SK-N-SH treated with all-trans-retinoic acid at 6 μM for 48 hours (cell line): ENCODE data around the gene COL8A2.

Source experiments
- ATAC-seq: fragments of 200-7000 bp; cut with Tn5 transposase; 3 replicates; pipeline ENCODE4 v1.9.1; 2020; ENCODE audit warnings: mild to moderate bottlenecking, moderate library complexity
- ARNTL ChIP-seq: fragments of 450-650 bp; formaldehyde crosslinking; IDR thresholded peaks from 2 replicates; pipeline ENCODE4 v1.5.0; 2020; ENCODE audit warnings: low read depth, mild to moderate bottlenecking, moderate library complexity, borderline replicate concordance
- BACH2 ChIP-seq: fragments of 250-450 bp; sonication (Bioruptor Pico); IDR thresholded peaks from 2 replicates; pipeline ENCODE4 v1.9.0; 2021; ENCODE audit warnings: mild to moderate bottlenecking, borderline replicate concordance
- CREB5 ChIP-seq: fragments of 250-450 bp; sonication (Bioruptor Pico); IDR thresholded peaks from 2 replicates; pipeline ENCODE4 v1.5.1; 2020; ENCODE audit warnings: low read depth, mild to moderate bottlenecking, moderate library complexity
- CSDC2 ChIP-seq: fragments of 250-450 bp; sonication (Bioruptor Pico); IDR thresholded peaks from 2 replicates; pipeline ENCODE4 v1.5.0; 2020; ENCODE audit warnings: mild to moderate bottlenecking, moderate library complexity
- ESRRG ChIP-seq: fragments of 250-450 bp; sonication (Bioruptor Pico); IDR thresholded peaks from 2 replicates; pipeline ENCODE4 v1.6.1; 2021; ENCODE audit warnings: mild to moderate bottlenecking
- GLIS3 ChIP-seq: fragments of 250-450 bp; sonication (Bioruptor Pico); IDR thresholded peaks from 2 replicates; pipeline ENCODE4 v1.5.0; 2020; ENCODE audit warnings: mild to moderate bottlenecking, moderate library complexity
- ISL1 ChIP-seq: fragments of 250-450 bp; sonication (Bioruptor Pico); IDR thresholded peaks from 2 replicates; pipeline ENCODE4 v2.1.2; 2022; ENCODE audit warnings: mild to moderate bottlenecking, moderate library complexity
- OSR1 ChIP-seq: fragments of 250-450 bp; sonication (Bioruptor Pico); IDR thresholded peaks from 2 replicates; pipeline ENCODE4 v1.8.0; 2022; ENCODE audit warnings: moderate library complexity, mild to moderate bottlenecking, inconsistent platforms
- PATZ1 ChIP-seq: fragments of 250-450 bp; sonication (Bioruptor Pico); IDR thresholded peaks from 2 replicates; pipeline ENCODE4 v1.8.0; 2020; ENCODE audit warnings: mild to moderate bottlenecking, moderate library complexity, borderline replicate concordance
- POU6F1 ChIP-seq: fragments of 250-450 bp; sonication (Bioruptor Pico); IDR thresholded peaks from 2 replicates; pipeline ENCODE4 v1.8.0; 2021; ENCODE audit warnings: low read depth, mild to moderate bottlenecking, moderate library complexity, borderline replicate concordance
- PPARA ChIP-seq: fragments of 250-450 bp; sonication (Bioruptor Pico); IDR thresholded peaks from 2 replicates; pipeline ENCODE4 v1.5.0; 2020; ENCODE audit warnings: mild to moderate bottlenecking, borderline replicate concordance
- SNAI2 ChIP-seq: fragments of 250-450 bp; sonication (Bioruptor Pico); IDR thresholded peaks from 2 replicates; pipeline ENCODE4 v1.5.0; 2020; ENCODE audit warnings: mild to moderate bottlenecking, moderate library complexity
- TCF4 ChIP-seq: fragments of 250-450 bp; sonication (Bioruptor Pico); IDR thresholded peaks from 2 replicates; pipeline ENCODE4 v1.8.0; 2021; ENCODE audit warnings: mild to moderate bottlenecking, moderate library complexity, borderline replicate concordance
- TOX ChIP-seq: fragments of 250-450 bp; sonication (Bioruptor Pico); IDR thresholded peaks from 2 replicates; pipeline ENCODE4 v1.8.0; 2021; ENCODE audit warnings: mild to moderate bottlenecking, moderate library complexity, borderline replicate concordance
- TSHZ2 ChIP-seq: fragments of 250-450 bp; sonication (Bioruptor Pico); IDR thresholded peaks from 2 replicates; pipeline ENCODE4 v1.5.0; 2020; ENCODE audit warnings: mild to moderate bottlenecking, moderate library complexity
- ZC3H10 ChIP-seq: fragments of 250-450 bp; sonication (Bioruptor Pico); IDR thresholded peaks from 2 replicates; pipeline ENCODE4 v1.5.1; 2021; ENCODE audit warnings: mild to moderate bottlenecking, moderate library complexity
- ZFP3 ChIP-seq: fragments of 250-450 bp; sonication (Bioruptor Pico); IDR thresholded peaks from 2 replicates; pipeline ENCODE4 v1.5.0; 2020; ENCODE audit warnings: mild to moderate bottlenecking, moderate library complexity
- ZFP30 ChIP-seq: fragments of 450-650 bp; formaldehyde crosslinking; IDR thresholded peaks from 2 replicates; pipeline ENCODE4 v1.5.0; 2022; ENCODE audit warnings: mild to moderate bottlenecking, moderate library complexity
- ZNF565 ChIP-seq: fragments of 450-650 bp; formaldehyde crosslinking; conservative IDR thresholded peaks from 2 replicates; pipeline ENCODE4 v1.5.0; 2020; ENCODE audit warnings: low read depth, mild to moderate bottlenecking, moderate library complexity
- ZNF70 ChIP-seq: fragments of 450-650 bp; formaldehyde crosslinking; IDR thresholded peaks from 2 replicates; pipeline ENCODE4 v1.5.0; 2020; ENCODE audit warnings: mild to moderate bottlenecking, moderate library complexity
- ZNF8 ChIP-seq: fragments of 450-650 bp; formaldehyde crosslinking; IDR thresholded peaks from 2 replicates; pipeline ENCODE4 v1.5.0; 2020; ENCODE audit warnings: mild to moderate bottlenecking, moderate library complexity

The COL8A2 gene

GRCh38 chr1:36157973-36158826, 33.2 kb upstream of the COL8A2 start:
- ATAC-seq = no peak

GRCh38 chr1:36157115-36157903, 32.3 kb upstream of the COL8A2 start:
- no peak for TF ChIP-seq GLIS3
- TF ChIP-seq TCF4 = no peak
- no peak for TF ChIP-seq ZFP3 (CRISPR knock-in tag)
- ATAC-seq = peak; percentile 5

More at GRCh38 chr1:36157973-36158826, 33.2 kb upstream of the COL8A2 start:
- TF ChIP-seq TOX (no peak), PPARA (CRISPR knock-in tag) (no peak), GLIS3 (no peak), ZNF8 (CRISPR knock-in tag) (no peak), SNAI2 (CRISPR knock-in tag) (no peak), ZNF70 (CRISPR knock-in tag) (no peak), ZNF565 (CRISPR knock-in tag) (no peak), TCF4 (no peak), ZFP30 (no peak), BACH2 (CRISPR knock-in tag) (no peak)

- peak; percentile 47 for ATAC-seq
- no peak for TF ChIP-seq SNAI2 (CRISPR knock-in tag)
- 0 out of 2 replicates have a peak, but pooled peaks have one; percentile 36 for TF ChIP-seq ZNF70 (CRISPR knock-in tag)
- TF ChIP-seq PATZ1 (CRISPR knock-in tag) = 0 out of 2 replicates have a peak, but pooled peaks have one; percentile 15
- TF ChIP-seq ISL1 = no peak
- TF ChIP-seq, all 23 proteins: peak for 2
Observed at GRCh38 chr1:36156329-36157114, 31.5 kb upstream of the COL8A2 start.

- peak; percentile 52 for ATAC-seq
- no peak for TF ChIP-seq SNAI2 (CRISPR knock-in tag)
- 0 out of 2 replicates have a peak, but pooled peaks have one; percentile 60 for TF ChIP-seq ESRRG
Observed at GRCh38 chr1:36155408-36156328, 30.6 kb upstream of the COL8A2 start, which contains the start of gene MAP7D1. TSS of gene MAP7D1 (plus strand) at chr1:36156160. CDS start at chr1:36156418, 258 bp downstream.

GRCh38 chr1:36154765-36155407, 29.9 kb upstream of the COL8A2 start:
- TF ChIP-seq ARNTL (no peak), CREB5 (CRISPR knock-in tag) (no peak), SNAI2 (CRISPR knock-in tag) (no peak), CSDC2 (CRISPR knock-in tag) (no peak), POU6F1 (CRISPR knock-in tag) (no peak), ISL1 (no peak), OSR1 (no peak), GLIS3 (no peak), ZFP3 (CRISPR knock-in tag) (no peak), TSHZ2 (CRISPR knock-in tag) (no peak), TOX (no peak), ZNF70 (CRISPR knock-in tag) (no peak), ESRRG (no peak), ZNF565 (CRISPR knock-in tag) (no peak), ZC3H10 (CRISPR knock-in tag) (no peak), ZNF8 (CRISPR knock-in tag) (no peak)
- no peak for ATAC-seq
